Iris pigment epithelial cell (primary cell): ENCODE measurements around the gene PRICKLE2.
A peak's percentile ranks its signal among the peaks of the same experiment; 100 is the strongest.

ENCODE experiments used
- DNase-seq: peaks from one replicate; pipeline ENCODE4 v3.0.0-alpha.2; 2011; ENCODE audit warnings: low read depth

PRICKLE2 gene

GRCh38 chr3:64098670-64099069, 126.6 kb downstream of the PRICKLE2 start:
- no peak for DNase-seq

DNA sequence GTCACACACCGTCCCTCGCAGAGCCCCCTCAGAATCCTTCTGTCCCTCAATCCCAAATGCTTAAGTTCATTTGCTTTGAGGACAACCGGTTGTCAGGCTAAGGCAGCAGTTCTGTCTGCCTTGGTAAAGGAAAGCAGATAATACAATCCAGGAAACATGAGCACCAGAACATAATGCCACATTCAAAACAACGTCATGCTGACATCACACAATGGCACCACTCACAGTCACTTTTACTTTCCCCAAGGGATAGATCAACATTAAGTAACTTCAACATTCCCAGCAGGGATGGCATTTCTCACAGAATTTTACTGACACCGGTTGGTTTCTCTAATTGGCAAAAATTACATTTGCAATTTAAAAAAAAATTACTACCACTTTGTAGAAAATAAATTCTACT, 127.3 kb downstream of the PRICKLE2 start:
- no peak for DNase-seq

GRCh38 chr3:64095802-64096201, 129.5 kb downstream of the PRICKLE2 start:
- DNase-seq = no peak

- no peak for DNase-seq
These were observed 130.6 kb downstream of the PRICKLE2 start for GRCh38 chr3:64094713-64095079.

DNA sequence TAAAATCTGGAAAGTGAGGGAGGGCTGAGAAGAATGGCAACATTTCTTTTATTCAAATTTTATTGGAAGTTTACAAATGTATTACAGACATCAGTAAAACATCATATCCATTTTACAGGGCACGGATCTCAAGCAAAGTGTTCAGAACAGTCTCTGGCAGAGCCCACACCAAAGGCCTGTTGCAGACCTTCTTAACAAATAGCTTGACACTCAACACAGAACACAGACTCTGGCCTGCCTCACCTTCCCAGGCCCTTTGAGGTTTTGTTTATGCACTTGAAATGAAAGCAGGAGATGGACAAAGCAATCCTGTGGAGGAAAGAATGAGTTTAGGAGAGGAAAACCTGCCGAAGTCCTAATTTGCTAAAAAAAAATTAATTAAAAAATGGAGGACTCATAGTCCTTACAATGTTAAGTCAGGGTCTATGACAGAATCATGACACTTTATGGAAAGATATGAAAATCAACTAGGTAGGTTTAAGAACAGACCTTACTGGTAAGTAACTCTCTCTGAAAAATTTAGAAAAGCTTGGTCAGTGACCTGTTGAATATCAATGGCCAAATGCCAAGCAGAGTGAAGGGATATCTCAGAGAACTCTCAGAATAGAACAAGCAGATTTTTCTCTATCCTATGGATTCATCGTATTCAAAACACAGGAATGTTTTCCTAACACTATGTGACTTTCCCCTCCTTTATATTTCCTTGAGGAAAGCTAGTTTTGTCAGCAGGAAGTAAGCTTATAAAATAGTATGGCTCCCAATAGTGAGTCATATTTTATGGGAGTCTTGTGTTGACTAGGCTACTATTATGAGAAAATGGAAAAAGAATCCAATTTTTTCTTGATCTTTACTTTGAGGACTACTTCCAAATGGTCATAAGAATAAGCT, 131.2 kb downstream of the PRICKLE2 start:
- DNase-seq = no peak

DNA sequence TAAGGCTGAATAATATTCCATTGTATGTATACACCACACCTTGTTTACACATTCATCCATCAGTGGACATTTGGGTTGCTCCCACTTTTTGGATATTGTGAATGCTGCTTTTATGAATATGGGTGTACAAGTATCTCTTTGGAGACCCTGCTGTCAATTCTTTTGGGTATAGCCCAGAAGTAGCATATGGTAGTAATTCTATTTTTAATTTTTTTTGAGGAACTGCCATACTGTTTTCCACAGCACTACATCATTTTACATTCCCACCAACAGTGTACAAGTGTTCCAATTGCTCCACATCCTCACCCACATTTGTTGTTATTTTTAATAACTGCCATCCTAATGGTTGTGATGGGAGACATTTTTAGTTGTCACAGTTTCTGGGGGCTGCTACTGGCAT, 132.1 kb downstream of the PRICKLE2 start:
- no peak for DNase-seq

DNA sequence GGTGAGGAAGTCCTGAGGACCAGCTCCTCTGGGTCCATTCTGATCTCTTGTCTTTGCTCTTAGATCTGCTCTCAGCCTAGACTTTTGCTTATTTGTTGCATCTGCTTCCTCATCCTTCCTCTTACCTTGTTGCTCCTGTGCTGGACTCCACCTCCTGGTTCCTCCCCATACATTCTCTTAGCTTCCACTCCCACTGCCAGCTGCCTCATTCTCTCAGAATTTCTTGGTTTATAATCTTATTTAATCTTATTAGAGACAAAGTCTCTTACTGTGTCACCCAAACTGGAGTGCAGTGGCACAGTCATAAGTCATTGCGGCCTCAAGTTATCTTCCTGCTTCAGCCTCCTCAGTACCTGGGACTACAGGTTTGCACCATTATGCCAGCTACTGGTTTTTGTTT, 133.8 kb downstream of the PRICKLE2 start:
- DNase-seq = no peak

- DNase-seq = peak; percentile 65
These were observed 135.9 kb downstream of the PRICKLE2 start for GRCh38 chr3:64089386-64089785.

GRCh38 chr3:64088408-64089205, 136.7 kb downstream of the PRICKLE2 start:
- DNase-seq = no peak

- no peak for DNase-seq
These were observed 138.6 kb downstream of the PRICKLE2 start for GRCh38 chr3:64086479-64087252.

DNA sequence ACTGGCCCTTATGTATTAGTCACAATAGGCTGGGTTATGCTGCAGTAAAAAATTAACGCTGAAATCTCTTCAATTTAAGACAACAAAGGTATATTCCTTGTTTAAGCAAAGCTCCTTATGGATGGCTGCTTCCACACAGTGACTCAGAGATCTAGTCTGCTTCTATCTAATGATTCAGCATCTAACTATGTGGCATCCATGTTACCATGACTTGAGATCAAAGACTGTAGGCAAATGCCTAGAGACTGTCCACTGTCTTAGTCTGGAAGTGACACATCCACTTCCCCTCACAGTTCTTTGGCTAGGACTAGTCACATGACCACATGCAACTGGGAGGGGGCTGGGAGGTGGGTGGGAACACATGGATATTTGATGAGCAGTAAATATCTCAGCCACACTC, 140.6 kb downstream of the PRICKLE2 start:
- DNase-seq = peak; percentile 91

DNA sequence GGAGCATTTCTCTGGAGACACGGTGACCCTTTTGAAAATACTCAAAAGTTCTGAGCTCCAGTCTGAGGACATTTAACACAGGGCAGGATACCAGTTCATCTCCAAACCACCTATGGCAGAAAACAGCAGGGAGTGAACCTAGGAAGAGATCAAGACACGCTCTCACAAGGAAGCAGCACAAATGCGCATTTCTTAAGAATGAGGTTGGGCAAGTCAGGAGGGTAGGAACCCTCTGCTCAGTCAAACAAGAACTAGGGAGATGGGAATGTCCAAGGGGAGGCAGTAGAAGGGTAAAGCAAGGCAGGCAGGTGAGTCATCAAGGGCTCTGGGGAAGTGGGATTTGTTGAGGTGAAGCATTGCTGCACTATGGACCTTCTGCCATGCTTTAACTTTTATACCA, 141.7 kb downstream of the PRICKLE2 start:
- no peak for DNase-seq

GRCh38 chr3:64082961-64083541, 142.2 kb downstream of the PRICKLE2 start:
- no peak for DNase-seq

GRCh38 chr3:64082411-64082810, 142.9 kb downstream of the PRICKLE2 start:
- DNase-seq = no peak

DNA sequence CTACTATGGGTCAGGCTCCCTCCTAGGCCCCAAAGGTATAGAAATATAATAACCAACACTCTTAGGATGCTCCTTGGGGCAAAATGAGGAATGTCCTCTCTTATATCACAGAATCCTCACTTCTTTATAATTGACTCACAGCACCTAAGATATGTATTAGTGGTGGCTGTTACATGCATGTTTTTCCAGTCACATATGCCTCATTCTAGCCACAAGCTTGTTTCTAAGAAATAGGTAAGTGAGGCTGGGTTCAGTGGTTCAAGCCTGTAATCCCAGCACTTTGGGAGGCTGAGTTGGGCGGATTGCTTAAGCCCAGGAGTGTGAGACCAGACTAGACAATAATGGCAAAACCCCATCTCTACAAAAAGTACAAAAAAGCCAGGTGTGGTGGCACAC, 144.0 kb downstream of the PRICKLE2 start:
- no peak for DNase-seq

DNA sequence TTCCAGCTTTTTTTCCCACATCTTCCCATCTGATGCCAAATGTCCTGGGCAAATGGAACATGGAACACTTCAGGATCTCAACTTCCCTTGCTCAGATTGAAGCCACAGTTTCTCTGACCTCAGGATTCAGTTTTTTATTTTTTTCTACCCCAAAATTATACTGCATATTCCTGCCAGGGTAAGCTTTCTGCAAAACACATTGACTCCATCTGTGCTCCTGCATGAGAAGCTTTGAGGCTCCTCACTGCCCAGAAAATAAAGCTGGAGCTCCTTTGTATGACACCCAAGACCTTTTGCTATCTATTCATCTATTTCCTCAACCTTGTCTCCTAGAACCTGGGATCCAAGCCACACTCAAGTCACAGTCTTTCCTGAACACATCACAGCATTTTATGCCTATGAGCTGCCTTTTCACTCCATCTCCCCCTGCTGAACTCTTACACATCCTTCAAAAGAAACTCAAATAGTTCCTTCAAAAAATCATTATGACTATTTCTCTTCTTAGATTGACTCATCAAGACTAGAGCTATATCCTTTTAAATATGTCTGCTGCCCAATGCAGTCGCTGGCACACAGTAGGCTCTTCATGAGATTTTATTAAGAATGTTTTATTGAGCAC, 144.5 kb downstream of the PRICKLE2 start:
- no peak for DNase-seq

- DNase-seq = peak; percentile 18
These were observed 145.7 kb downstream of the PRICKLE2 start for GRCh38 chr3:64079369-64080150.

GRCh38 chr3:64078966-64079365, 146.3 kb downstream of the PRICKLE2 start:
- DNase-seq = no peak

- DNase-seq = no peak
These were observed 150.2 kb downstream of the PRICKLE2 start for GRCh38 chr3:64074895-64075679.

GRCh38 chr3:64074060-64074459, 151.2 kb downstream of the PRICKLE2 start:
- peak; percentile 79 for DNase-seq
